Lower leg skin (tissue), 3 donors: ENCODE data around the gene GPR68.

Source experiments
- POLR2A ChIP-seq, 2 donors: fragments of 450-650 bp; IDR thresholded peaks; one replicate each; pipeline ENCODE4 v1.6.1; 2016 to 2017; ENCODE audit warnings: antibody characterized with exemption in 2 of 2, mild to moderate bottlenecking in 1 of 2, moderate library complexity in 1 of 2
- TF ChIP-seq, protein P1 (sequence below), 3 donors: fragments of 450-650 bp; IDR thresholded peaks; one replicate each; pipeline ENCODE4 v1.5.1; 2016; ENCODE audit warnings: antibody characterized with exemption in 3 of 3, mild to moderate bottlenecking in 3 of 3, moderate library complexity in 2 of 3

DNA sequence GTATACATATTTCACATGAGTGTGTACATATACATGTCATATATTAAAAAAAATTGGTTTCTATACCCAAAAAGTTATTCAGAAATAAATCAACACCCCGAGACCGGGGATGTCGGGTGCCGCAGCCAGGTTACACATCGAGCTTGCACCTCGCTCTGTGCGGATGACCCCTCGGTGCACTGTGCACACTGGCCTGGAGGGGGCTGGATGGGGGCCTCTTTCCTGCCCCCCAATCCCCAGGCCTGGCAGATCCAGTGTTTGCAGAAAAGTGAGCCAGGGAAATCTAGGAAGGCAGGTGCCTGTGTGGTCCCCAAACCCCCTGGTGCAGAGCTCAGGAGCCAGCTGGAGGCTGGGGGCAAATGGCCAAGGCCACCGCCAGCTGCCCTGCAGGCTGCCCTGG, 27.1 kb upstream of the GPR68 start:
- TF ChIP-seq, protein P1, sequence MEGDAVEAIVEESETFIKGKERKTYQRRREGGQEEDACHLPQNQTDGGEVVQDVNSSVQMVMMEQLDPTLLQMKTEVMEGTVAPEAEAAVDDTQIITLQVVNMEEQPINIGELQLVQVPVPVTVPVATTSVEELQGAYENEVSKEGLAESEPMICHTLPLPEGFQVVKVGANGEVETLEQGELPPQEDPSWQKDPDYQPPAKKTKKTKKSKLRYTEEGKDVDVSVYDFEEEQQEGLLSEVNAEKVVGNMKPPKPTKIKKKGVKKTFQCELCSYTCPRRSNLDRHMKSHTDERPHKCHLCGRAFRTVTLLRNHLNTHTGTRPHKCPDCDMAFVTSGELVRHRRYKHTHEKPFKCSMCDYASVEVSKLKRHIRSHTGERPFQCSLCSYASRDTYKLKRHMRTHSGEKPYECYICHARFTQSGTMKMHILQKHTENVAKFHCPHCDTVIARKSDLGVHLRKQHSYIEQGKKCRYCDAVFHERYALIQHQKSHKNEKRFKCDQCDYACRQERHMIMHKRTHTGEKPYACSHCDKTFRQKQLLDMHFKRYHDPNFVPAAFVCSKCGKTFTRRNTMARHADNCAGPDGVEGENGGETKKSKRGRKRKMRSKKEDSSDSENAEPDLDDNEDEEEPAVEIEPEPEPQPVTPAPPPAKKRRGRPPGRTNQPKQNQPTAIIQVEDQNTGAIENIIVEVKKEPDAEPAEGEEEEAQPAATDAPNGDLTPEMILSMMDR (IDR thresholded peaks at IDR 0.05): no peak
- TF ChIP-seq POLR2A (IDR thresholded peaks at IDR 0.05): no peak
